Right renal cortex interstitium (tissue), 3 donors: ENCODE measurements around the gene RGS6. TPM values are rescaled to one million over a fixed set of nuclear protein-coding genes. Genes with fewer than 3 reads are reported as not detected.

Experiments used
- DNase-seq, 3 donors: peaks; one replicate each; pipeline ENCODE4 v3.0.0-alpha.2; 2013; ENCODE audit warnings: low read depth in 3 of 3, low spot score in 2 of 3
- polyA plus RNA-seq, 3 donors: library from polyadenylated mRNA; unstranded; fragments of 120-200 nt; gene quantifications; one replicate each; pipeline ENCODE4 v1.2.1, GENCODE V29; 2013; ENCODE audit not compliant: insufficient read length in 3 of 3

Gene RGS6
- polyA plus RNA-seq, 3 donors = 0.74 to 1.4 (median 0.80) TPM

DNA sequence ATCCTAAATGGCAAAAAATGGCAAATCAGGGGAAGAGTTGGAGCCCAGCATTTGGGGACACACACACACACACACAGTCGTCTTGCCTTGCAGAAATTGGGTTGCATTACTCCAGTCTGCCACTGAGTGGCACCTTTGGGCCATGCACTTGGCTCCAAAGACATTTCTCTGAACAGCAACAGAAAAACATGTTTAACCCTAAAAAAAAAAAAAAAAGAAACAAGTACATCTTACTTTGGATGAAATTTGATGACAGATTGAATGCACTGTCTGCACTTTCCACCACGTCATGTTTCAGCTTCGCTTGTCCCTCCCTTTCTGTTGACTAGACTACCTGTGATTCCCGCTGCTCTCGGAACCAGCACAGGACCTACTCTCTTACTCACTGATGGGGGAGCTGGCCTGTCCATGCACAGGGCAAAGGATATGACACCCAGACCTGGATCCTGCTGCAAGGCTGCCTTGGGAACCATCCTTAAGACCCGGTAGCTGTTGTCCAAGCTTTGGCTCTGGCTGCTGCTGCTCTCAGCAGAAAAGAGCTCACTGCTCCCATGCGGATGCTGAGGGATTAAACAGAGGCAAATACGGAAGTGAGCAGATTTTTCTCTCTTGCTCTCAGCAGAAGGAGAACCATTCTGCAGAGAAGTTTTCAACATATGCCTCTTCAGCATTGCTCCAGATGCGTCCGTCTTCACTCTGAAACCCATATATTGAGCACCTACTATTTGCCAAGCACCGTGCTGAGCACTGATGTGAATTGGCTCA, 584.9 kb downstream of the RGS6 start:
- peak; percentile 63 to 83 (median 78) for DNase-seq

DNA sequence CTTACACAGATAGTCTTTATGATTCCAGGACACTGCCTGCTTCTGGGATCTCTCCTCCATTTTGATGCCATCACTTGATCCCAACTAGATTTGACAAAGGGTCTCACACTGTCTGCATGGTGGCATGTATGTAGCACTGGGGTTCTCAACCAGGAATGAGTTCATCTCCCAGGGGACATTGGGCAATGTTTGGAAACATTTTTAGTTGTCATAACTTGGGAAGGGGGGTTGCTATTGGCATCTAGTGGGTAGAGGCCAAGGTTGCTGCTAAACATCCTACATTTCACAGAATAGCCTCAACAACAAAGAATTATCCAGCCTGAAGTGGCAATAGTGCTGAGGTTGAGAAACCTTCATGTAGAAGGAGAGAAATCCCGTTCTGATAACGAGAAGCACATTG, 585.5 kb downstream of the RGS6 start:
- no peak for DNase-seq

DNA sequence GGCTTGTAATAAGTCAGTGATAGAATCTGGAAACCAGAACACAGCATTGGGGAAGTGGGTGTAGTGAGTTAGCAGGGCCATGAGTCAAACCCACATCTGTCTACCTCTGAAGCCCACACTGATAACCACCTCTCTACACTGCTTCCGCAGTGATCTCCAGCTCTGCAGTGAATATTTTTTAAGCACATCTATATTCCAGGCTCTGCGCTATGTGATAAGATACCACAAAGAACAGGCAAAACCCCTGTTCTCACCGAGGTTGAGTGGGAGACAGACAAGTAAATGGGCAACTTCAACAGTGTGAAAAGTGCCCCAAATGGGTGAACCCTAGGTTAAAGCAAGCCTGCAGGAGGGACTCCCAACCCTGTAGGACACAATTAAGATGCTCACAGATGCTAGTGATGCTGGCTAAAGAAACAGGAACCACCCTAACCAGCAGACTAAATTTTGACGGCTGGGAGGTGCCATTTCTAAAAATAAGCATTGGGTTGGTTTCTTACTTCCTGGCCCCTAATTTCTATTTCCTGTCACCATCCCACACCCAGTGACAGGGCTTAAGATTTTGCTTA, 586.7 kb downstream of the RGS6 start:
- DNase-seq = no peak

DNA sequence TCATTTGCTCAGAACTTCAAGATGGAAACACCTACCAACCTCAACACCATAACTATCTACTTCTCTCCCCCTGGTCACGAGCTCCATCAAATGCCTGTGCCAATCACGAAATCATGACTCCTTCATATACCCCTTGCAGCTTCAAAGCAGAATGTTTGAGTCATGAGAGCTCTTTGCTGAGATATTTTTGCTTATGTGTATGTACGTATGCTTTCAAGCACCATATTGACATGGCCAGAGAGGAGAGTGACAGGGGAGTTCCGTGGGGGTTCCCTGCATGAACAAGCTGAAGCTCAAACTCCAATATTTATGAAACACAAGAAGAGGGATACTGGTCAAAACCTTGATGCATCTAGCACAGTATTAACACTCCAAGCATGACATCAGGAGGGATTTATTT, 587.3 kb downstream of the RGS6 start:
- no peak for DNase-seq

DNA sequence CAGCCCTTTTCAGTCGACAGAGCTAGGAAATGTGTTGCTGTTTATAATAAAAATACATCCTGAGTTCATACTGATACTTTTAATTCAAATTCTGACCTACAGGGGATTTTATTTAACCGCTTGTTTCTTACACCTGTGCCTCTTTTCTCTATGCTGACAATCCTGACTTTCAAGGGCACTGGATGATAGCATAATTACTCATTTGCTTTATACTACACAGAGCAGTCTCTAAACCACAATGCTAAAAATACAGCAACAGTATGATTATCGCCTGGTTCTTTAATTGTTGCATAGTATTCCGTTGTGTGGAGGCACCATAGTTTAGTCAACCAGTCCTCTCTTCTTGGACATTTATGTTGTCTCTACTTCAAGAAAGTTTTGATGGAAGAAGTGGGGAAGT, 588.8 kb downstream of the RGS6 start:
- DNase-seq = no peak

DNA sequence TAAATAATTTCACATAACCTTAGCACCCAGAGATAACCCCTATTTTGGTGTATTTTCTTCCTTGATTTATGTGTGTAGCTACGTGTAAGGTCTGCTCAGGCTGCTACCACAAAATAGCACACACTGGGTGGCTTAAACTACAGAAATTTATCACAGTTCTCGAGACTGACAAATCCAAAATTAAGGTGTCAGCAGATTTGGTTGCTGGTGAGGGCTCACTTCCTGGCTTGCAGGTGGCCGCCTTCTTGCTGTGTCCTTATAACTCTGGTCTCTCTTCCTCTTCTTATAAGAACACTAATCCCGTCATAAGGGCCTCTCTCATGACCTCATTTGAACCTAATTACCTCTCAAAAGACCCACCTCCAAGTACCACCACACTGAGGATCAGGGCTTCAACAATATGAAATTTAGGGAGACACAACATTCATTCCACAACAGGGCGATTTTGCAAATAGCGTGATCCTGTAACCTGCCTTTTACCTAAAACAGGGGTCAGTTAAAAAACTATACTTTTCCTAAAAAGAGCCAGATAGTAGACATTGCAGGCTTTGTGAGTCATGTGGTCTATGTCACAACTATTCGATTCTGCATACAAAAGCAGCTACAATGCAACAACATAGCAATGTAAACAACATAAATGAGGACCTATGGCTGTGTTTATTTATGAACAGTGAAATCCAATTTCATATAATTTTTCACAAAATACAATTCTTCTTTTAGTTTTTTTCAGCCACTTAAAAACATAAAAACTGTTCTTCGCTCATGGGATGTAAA, 589.9 kb downstream of the RGS6 start:
- no peak for DNase-seq

DNA sequence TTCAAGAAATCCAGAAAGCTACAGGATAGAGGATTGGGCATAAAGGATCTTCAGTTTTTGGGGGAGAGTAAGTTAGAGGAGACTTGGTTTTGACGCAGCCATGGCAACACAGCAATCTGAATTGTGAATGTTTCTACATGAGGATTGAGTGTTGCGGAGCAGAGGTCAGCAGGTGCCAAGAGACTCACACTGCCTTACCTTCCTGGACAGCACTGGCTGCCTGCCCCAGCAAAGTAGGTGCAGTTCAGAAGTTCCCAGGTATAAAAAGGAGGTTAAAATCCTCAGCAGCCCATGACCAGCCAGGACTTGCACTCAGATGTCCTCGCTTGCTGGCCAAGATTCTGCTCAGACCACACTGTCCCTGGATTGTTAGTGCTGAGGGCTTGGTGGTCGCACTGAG, 590.6 kb downstream of the RGS6 start:
- DNase-seq = no peak

DNA sequence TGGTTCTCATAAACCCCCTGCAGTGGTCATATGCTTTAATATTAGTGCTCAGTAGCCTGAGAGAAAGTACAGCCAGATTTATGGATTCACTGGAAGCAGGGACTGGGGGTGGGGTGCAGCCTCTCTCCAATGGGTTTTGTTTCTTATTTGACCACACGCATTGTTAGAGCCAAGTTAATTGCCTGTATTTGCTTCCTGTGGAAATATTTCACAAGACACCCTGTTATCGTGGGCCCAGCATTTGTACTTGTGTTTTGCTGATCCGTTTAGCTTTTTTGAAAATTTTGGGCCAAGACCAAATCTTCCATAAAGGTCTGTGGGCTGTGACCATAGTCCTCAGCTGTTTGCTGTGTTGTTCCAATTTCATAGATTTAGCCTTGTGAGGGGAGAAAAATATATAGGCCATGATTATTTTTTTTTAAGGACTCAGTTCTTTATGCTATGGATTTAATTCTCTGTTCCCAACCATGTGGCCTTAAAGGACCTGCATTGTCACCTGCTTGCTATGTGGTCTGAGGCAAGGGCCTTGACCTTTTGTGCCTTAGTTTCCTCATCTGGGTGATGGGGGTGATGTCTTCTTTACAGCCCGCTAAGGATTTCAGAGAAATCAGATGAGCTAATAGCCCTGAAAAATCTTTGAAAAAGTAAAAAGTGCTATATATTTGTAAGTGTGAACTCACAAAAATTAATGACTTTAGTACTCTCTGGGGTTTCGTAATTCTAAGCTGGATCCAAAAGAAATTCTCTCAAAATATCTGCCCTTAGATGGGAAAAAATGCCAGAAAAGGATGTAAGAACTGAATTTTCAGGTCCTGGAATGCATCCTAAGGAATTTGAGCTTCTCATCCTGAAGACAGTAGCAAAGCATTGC, 591.4 kb downstream of the RGS6 start:
- DNase-seq = no peak

DNA sequence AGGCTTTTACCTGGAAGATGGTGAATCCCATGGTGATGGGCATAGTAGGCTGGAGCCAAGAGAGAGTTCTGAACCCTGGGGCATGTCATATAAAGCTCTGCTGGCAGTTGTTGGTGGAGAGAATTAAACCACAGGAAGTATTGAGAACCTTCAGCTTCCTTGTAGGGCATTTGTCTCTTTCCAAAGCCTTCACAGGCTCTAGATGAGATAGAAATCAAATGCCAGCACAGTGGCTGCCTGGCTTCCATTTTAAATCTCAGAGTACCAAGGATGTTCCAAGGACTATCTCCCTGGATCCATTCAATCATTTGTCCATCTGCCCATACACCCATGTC, 592.0 kb downstream of the RGS6 start:
- no peak for DNase-seq

DNA sequence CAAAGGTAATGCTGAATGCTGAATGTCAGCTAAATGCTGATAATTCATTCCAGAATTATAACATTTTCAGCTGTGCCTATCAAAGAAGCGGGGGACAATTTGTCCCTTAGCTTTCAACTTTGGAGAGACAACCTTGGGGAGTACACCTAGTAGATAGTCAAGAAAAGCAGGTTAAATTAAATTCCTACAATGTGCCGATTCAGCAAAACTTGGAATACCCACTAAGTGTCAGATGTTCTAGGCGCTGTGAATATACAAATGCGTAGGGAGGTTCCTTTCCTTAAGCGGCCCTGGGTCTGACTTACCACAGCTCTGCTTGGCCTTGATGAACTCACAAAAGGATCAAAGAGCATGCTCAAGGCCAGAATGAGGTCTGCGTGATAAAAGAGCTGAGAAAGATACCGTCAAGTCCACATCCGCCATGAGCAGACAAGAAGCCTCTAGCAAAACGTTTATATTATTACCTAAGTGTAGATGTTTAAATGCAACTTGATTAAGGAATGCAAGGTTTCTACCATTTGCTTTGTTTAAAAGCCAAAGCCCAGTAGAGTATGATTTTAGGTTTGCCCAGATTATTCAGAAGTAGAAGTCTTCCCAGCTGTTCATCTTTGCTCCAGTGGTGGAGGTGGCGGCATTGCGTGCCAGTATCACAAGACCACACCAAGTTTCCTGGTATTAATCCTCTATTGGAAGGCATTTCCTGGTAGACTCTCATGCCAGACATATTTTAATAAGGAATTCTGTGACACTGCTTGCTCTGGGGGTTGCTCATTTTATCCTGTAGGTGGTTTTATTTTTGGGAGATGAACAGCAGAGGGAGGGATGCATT, 593.1 kb downstream of the RGS6 start:
- DNase-seq = no peak

DNA sequence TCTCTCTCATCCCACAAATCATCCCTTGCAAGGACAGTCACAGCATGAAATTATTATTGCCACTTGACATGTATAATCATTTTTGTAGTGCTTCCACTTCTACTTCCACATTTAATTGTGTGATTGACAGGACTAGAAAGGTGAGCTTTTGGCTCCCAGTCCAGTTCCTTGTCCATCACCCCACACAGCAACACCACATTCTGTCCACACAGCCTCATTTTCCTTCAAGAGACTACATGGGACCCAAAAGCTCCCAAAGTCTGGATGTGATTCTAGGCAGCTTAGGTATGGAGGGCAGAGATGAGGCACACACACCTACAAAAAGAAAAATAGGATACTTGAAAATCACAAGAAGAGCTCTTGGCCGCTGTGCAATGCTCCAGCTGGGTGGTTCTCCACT, 595.4 kb downstream of the RGS6 start:
- no peak for DNase-seq

DNA sequence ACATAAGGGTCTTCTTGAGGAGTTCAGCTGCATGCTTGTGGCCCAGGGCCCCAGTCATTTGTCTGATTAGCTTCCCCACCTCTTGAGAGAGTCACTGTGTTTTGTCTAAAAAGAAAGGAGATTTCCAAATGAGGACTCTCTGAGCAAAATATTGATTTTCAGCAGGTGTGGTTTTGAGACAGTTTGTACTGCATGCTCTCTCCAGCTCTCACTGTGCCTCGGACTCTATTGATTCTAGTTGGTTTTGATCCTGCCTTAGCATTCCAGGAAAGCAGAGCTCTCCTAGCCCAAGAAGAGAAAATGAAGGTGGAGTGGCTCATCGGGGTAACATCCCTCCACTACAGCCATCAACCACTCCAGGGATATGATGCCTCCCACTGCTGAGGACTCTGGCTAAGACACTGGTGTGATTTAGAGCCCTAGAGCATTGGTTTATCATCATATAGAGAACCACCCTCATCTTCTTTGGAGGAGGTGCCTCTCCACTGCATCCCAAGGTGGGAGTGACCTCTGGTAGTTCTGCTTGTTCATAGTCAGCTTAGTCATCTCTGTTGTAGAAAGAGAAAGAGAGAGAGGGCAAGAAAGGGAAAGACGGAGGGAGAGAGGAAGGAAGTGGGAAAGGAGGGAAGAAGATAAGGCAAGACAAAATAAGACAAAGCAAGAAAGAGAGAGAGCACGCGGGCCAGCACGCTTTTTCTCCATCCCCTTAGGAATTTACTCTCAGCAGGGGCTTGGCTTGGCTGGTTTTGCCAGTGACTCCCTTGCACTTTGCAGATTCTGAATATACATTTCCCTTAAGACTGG, 596.0 kb downstream of the RGS6 start:
- DNase-seq = no peak

DNA sequence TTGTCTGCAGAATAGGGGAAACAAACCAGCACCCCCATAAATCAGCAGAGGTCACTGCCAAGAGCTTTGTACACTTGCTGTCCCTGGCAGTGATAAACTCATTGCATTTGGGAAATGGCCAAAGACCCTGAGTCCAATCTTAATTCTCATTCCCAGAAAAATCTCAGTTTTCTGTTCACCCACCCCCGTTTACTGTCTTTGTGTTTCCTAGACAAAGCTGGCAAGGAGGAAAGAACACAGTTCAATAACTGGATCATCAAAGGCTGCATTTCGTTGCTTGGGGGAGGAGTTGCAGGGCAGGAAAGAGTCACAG, 596.6 kb downstream of the RGS6 start:
- no peak for DNase-seq

DNA sequence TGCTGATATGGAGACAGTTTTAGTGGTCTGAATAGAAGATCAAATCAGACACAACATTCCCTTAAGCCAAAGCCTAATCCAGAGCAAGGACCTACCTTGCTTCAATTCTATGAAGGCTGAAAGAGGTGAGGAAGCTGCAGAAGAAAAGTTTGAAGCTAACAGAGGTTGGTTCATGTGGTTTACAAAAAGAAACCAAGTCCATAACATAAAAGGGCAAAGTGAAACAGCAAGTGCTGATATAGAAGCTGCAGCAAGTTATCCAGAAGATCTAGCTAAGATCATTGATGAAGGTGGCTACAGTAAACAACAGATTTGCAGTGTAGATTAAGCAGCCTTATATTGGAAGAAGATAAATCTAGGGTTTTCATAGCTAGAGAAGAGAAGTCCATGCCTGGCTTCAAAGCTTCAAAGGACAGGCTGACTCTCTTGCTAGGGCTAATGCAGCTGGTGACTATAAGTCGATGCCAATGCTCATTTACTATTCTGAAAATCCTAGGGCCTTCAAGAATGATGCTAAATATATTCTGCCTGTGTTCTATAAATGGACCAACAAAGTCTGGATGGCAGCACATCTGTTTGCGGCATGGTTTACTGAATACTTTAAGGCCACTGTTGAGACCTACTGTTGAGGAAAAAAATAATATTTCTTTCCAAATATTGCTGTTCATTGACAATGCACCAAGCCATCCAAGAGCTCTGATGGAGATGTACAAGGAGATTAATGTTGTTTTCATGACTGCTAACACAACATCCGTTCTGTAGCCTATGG, 600.6 kb downstream of the RGS6 start:
- no peak for DNase-seq

DNA sequence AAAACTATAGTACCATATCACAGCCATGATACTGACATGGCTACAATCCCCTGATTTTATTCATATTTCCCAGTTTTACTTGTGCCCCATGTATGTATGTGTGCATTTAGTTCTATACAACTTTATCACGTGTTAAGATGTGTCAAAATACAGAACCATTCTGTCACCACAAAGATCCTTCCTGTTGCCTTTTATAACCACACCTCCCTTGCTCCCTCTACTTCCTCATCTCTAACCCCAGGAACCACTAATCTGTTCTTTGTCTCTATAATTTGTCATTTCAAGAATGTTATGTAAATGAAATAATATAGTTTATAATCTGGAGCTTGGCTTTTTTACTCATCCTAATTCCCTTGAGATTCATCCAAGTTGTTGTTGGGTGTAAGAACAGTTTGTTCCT, 603.3 kb downstream of the RGS6 start:
- DNase-seq = no peak

DNA sequence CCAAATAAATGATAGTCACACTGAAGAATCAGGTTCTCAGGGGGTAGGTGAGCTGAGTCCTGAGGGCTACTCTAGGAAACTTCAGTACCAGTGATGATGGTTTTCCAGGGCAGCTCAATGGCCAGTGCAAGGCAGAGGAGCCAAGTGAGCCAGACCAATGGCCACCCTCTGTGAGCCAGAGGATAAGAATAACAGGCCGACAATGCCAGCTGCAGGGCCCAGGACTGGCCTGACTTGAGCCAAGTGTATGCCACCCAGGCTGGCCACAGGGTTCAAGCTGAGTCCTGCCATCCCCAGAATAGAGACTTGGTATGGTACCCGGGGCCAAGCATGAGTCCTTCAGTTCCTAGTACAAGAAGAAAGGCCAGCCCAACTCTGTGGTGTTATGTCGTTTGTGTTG, 606.2 kb downstream of the RGS6 start:
- no peak for DNase-seq

DNA sequence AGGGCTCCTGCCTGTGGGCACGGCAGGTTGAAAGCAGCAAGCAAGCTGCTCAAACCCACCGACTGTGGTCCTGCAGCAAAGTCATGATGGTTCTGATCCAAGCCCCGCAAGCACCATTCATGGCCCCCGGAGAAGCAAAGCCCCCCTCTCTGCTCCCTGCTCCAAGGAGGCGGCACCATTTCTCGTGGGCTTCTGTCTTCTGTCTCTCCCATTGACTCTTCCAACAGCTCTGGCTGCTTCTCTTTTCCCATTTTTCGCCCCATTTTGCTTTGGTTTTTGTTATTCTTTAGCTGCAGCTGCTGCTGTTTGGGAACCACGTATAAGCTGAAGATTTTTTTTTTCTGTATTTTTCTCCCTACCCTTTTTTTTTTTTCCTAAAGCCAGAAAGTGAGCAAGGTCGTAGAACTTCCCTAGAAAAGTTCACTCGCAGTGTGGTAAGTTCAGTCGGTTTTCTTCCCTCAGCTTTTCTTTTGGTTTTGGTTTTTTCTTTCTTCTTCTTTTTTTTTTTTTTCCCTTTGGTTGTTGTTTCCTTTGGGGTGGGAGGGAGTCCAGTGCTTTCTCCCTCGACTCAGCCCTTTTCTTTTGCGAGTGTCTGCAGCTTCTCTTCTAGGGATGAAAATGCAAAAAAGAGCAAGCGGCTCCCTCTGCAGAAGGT, 607.6 kb downstream of the RGS6 start:
- no peak for DNase-seq

DNA sequence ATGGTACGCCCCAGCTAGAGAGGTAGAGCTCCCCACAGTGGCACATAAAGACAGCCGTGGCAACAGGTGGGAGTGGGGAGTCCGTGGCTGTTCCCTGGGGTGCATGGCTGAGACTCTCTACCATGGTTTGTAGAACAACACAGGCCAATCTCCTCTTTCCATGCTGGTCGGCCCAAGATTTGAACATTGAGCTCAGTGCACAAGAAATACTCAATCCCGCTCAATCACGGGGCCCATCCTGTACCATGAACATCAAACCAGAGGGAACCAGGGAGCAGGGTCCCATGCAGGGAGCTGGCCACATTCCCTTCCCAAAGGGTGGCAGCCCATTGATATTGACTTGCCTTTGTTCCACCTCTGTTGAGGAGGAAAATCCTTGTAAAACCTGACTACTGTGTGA, 608.6 kb downstream of the RGS6 start:
- no peak for DNase-seq
